ENCODE data around the gene CHI3L1.

The CHI3L1 gene

GRCh38 chr1:203146537-203146936, 40.0 kb downstream of the CHI3L1 start:
- H3K4me1 ChIP-seq (ENCODE audit: control insufficient read depth in 5 of 5, insufficient read depth in 5 of 5, low read length in 5 of 5), result peaks cover 0 to 54% (median 17%) of the 10 kb centered on the region in 5 donors
- H3K36me3 ChIP-seq (ENCODE audit: control insufficient read depth in 5 of 5, insufficient read depth in 5 of 5, low read length in 5 of 5), result no peaks in the 10 kb centered on the region
- H3K9ac ChIP-seq (ENCODE audit: low read length in 5 of 5), result peak overlapping the region in 1 of 5 donors; percentile 3
- no peaks in the 10 kb centered on the region for H3K9me3 ChIP-seq (ENCODE audit: control insufficient read depth in 5 of 5, low read length in 5 of 5)
- peaks cover 0 to 2% (median 0%) of the 10 kb centered on the region in 5 donors for H3K27me3 ChIP-seq (ENCODE audit: control insufficient read depth in 5 of 5, insufficient read depth in 4 of 5, low read length in 5 of 5)
- peak overlapping the region; percentile 6 for H3K27ac ChIP-seq (ENCODE audit: low read depth, low read length)
- H3K4me3 ChIP-seq (ENCODE audit: low read depth in 1 of 5, low read length in 5 of 5), result no peak overlapping the region

DNA sequence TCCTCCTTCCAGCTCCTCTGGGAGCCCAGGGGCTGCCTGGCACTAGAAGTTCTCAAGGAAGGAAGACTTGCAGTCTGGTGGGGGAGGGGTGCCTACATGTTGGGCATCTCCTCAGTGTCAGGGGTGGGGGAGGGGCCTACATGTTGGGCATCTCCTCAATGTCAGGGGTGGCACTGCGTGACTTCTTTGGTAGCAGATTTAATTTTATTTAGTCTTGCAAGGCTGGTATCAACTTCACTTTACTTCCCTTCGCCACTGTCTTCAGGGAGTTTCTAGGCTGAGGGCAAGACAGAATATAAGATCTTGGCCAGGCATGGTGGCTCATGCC, 40.5 kb downstream of the CHI3L1 start:
- H3K9me3 ChIP-seq (ENCODE audit: control insufficient read depth in 5 of 5, low read length in 5 of 5), result no peaks in the 10 kb centered on the region
- H3K27ac ChIP-seq (ENCODE audit: low read depth, low read length), result peak overlapping the region; percentile 6
- no peaks in the 10 kb centered on the region for H3K36me3 ChIP-seq (ENCODE audit: control insufficient read depth in 5 of 5, insufficient read depth in 5 of 5, low read length in 5 of 5)
- H3K27me3 ChIP-seq (ENCODE audit: control insufficient read depth in 5 of 5, insufficient read depth in 4 of 5, low read length in 5 of 5), result peaks cover 0 to 2% (median 0%) of the 10 kb centered on the region in 5 donors
- H3K4me3 ChIP-seq (ENCODE audit: low read depth in 1 of 5, low read length in 5 of 5), result no peak overlapping the region
- H3K9ac ChIP-seq (ENCODE audit: low read length in 5 of 5), result no peak overlapping the region
- peaks cover 0 to 58% (median 17%) of the 10 kb centered on the region in 5 donors for H3K4me1 ChIP-seq (ENCODE audit: control insufficient read depth in 5 of 5, insufficient read depth in 5 of 5, low read length in 5 of 5)

DNA sequence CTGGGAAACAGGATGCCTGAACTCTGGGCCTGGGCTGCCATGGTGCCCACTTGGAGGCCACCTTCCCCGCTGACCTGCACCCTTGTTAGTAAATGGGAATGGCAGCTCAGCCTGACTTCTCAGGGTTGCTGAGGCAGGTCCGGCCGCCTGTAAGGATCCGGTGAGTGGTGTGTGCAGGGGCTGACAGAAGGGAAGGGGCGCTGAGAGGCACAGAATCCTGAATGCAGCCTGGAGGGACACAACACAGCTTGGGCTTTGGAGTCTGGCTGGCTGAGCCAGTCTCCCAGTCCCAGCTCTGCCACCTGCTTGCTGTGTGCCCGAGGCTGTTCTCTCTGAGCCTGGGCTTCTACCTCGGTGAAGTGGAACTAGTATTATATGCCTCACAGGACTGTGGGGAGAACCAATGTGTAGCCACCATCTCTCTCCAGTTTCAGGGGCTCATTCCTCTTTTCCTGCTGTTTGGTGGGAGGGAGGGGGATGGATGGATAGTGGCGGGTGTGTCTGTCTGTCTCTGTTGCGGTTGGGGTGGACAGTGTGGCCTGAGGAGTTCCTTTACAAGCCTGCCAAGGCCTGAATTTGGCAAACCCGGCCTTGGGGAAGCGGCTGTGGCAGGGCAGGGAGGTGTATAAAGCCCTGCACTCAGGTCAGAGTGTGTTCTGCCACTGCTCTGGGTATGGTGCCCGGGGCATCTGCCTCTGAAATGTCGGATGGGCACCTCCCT, 41.0 kb downstream of the CHI3L1 start:
- Histone ChIP-seq H3K9me3 (ENCODE audit: control insufficient read depth in 5 of 5, low read length in 5 of 5) (no peaks in the 10 kb centered on the region), H3K27ac (ENCODE audit: low read depth, low read length) (peak overlapping the region; percentile 10), H3K4me3 (ENCODE audit: low read depth in 1 of 5, low read length in 5 of 5) (no peak overlapping the region), H3K27me3 (ENCODE audit: control insufficient read depth in 5 of 5, insufficient read depth in 4 of 5, low read length in 5 of 5) (peaks cover 0 to 2% (median 0%) of the 10 kb centered on the region in 5 donors), H3K36me3 (ENCODE audit: control insufficient read depth in 5 of 5, insufficient read depth in 5 of 5, low read length in 5 of 5) (no peaks in the 10 kb centered on the region), H3K4me1 (ENCODE audit: control insufficient read depth in 5 of 5, insufficient read depth in 5 of 5, low read length in 5 of 5) (peaks cover 0 to 63% (median 19%) of the 10 kb centered on the region in 5 donors), H3K9ac (ENCODE audit: low read length in 5 of 5) (no peak overlapping the region)

- peaks cover 0 to 66% (median 19%) of the 10 kb centered on the region in 5 donors for H3K4me1 ChIP-seq (ENCODE audit: control insufficient read depth in 5 of 5, insufficient read depth in 5 of 5, low read length in 5 of 5)
- no peaks in the 10 kb centered on the region for H3K36me3 ChIP-seq (ENCODE audit: control insufficient read depth in 5 of 5, insufficient read depth in 5 of 5, low read length in 5 of 5)
- peaks cover 0 to 2% (median 0%) of the 10 kb centered on the region in 5 donors for H3K27me3 ChIP-seq (ENCODE audit: control insufficient read depth in 5 of 5, insufficient read depth in 4 of 5, low read length in 5 of 5)
- H3K9me3 ChIP-seq (ENCODE audit: control insufficient read depth in 5 of 5, low read length in 5 of 5), result no peaks in the 10 kb centered on the region
- H3K4me3 ChIP-seq (ENCODE audit: low read depth in 1 of 5, low read length in 5 of 5), result no peak overlapping the region
- no peak overlapping the region for H3K9ac ChIP-seq (ENCODE audit: low read length in 5 of 5)
- H3K27ac ChIP-seq (ENCODE audit: low read depth, low read length), result peak overlapping the region; percentile 10
These were observed 41.8 kb downstream of the CHI3L1 start for GRCh38 chr1:203144661-203145060.

- Histone ChIP-seq H3K4me3 (ENCODE audit: low read depth in 1 of 5, low read length in 5 of 5) (no peak overlapping the region), H3K27ac (ENCODE audit: low read depth, low read length) (peak overlapping the region; percentile 46), H3K9me3 (ENCODE audit: control insufficient read depth in 5 of 5, low read length in 5 of 5) (no peaks in the 10 kb centered on the region), H3K4me1 (ENCODE audit: control insufficient read depth in 5 of 5, insufficient read depth in 5 of 5, low read length in 5 of 5) (peaks cover 0 to 58% (median 12%) of the 10 kb centered on the region in 5 donors), H3K27me3 (ENCODE audit: control insufficient read depth in 5 of 5, insufficient read depth in 4 of 5, low read length in 5 of 5) (peaks cover 0 to 2% (median 0%) of the 10 kb centered on the region in 5 donors), H3K36me3 (ENCODE audit: control insufficient read depth in 5 of 5, insufficient read depth in 5 of 5, low read length in 5 of 5) (no peaks in the 10 kb centered on the region), H3K9ac (ENCODE audit: low read length in 5 of 5) (no peak overlapping the region)
These were observed 42.9 kb downstream of the CHI3L1 start for GRCh38 chr1:203143641-203144040.

GRCh38 chr1:203142684-203143408, 43.7 kb downstream of the CHI3L1 start:
- H3K9ac ChIP-seq (ENCODE audit: low read length in 5 of 5), result no peak overlapping the region
- peak overlapping the region; percentile 46 for H3K27ac ChIP-seq (ENCODE audit: low read depth, low read length)
- H3K4me3 ChIP-seq (ENCODE audit: low read depth in 1 of 5, low read length in 5 of 5), result no peak overlapping the region
- no peaks in the 10 kb centered on the region for H3K36me3 ChIP-seq (ENCODE audit: control insufficient read depth in 5 of 5, insufficient read depth in 5 of 5, low read length in 5 of 5)
- H3K4me1 ChIP-seq (ENCODE audit: control insufficient read depth in 5 of 5, insufficient read depth in 5 of 5, low read length in 5 of 5), result peaks cover 0 to 51% (median 10%) of the 10 kb centered on the region in 5 donors
- H3K27me3 ChIP-seq (ENCODE audit: control insufficient read depth in 5 of 5, insufficient read depth in 4 of 5, low read length in 5 of 5), result peaks cover 0 to 2% (median 0%) of the 10 kb centered on the region in 5 donors
- no peaks in the 10 kb centered on the region for H3K9me3 ChIP-seq (ENCODE audit: control insufficient read depth in 5 of 5, low read length in 5 of 5)

DNA sequence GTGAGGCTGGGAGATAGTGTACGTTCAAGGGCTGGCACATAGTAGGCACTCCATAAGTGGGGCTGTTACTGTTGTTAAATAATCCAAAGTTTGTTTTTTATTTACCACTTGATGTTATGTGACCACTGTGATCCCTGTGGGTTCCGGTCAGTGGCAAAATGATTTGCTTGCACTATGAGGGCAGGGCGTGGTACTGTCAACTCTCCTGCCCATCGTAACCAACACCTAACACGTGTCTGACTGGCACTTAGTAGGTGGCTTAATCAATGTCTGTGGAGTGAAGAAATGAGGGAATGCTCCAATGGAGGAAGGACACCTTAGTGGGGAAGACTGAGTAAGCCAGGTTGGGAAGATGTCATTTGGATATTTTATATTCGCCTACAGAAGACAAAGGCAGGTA, 44.4 kb downstream of the CHI3L1 start:
- H3K36me3 ChIP-seq (ENCODE audit: control insufficient read depth in 5 of 5, insufficient read depth in 5 of 5, low read length in 5 of 5), result no peaks in the 10 kb centered on the region
- no peak overlapping the region for H3K27ac ChIP-seq (ENCODE audit: low read depth, low read length)
- peaks cover 0 to 2% (median 0%) of the 10 kb centered on the region in 5 donors for H3K27me3 ChIP-seq (ENCODE audit: control insufficient read depth in 5 of 5, insufficient read depth in 4 of 5, low read length in 5 of 5)
- H3K9me3 ChIP-seq (ENCODE audit: control insufficient read depth in 5 of 5, low read length in 5 of 5), result no peaks in the 10 kb centered on the region
- H3K9ac ChIP-seq (ENCODE audit: low read length in 5 of 5), result no peak overlapping the region
- no peak overlapping the region for H3K4me3 ChIP-seq (ENCODE audit: low read depth in 1 of 5, low read length in 5 of 5)
- peaks cover 0 to 51% (median 10%) of the 10 kb centered on the region in 5 donors for H3K4me1 ChIP-seq (ENCODE audit: control insufficient read depth in 5 of 5, insufficient read depth in 5 of 5, low read length in 5 of 5)

GRCh38 chr1:203140743-203141520, 45.6 kb downstream of the CHI3L1 start:
- H3K9ac ChIP-seq (ENCODE audit: low read length in 5 of 5), result no peak overlapping the region
- H3K27ac ChIP-seq (ENCODE audit: low read depth, low read length), result no peak overlapping the region
- H3K9me3 ChIP-seq (ENCODE audit: control insufficient read depth in 5 of 5, low read length in 5 of 5), result no peaks in the 10 kb centered on the region
- H3K4me1 ChIP-seq (ENCODE audit: control insufficient read depth in 5 of 5, insufficient read depth in 5 of 5, low read length in 5 of 5), result peaks cover 0 to 43% (median 14%) of the 10 kb centered on the region in 5 donors
- peaks cover 0 to 2% (median 0%) of the 10 kb centered on the region in 5 donors for H3K27me3 ChIP-seq (ENCODE audit: control insufficient read depth in 5 of 5, insufficient read depth in 4 of 5, low read length in 5 of 5)
- no peaks in the 10 kb centered on the region for H3K36me3 ChIP-seq (ENCODE audit: control insufficient read depth in 5 of 5, insufficient read depth in 5 of 5, low read length in 5 of 5)
- H3K4me3 ChIP-seq (ENCODE audit: low read depth in 1 of 5, low read length in 5 of 5), result no peak overlapping the region

GRCh38 chr1:203139976-203140475, 46.5 kb downstream of the CHI3L1 start:
- peaks cover 0 to 43% (median 15%) of the 10 kb centered on the region in 5 donors for H3K4me1 ChIP-seq (ENCODE audit: control insufficient read depth in 5 of 5, insufficient read depth in 5 of 5, low read length in 5 of 5)
- H3K27me3 ChIP-seq (ENCODE audit: control insufficient read depth in 5 of 5, insufficient read depth in 4 of 5, low read length in 5 of 5), result peaks cover 0 to 2% (median 0%) of the 10 kb centered on the region in 5 donors
- no peak overlapping the region for H3K9ac ChIP-seq (ENCODE audit: low read length in 5 of 5)
- no peak overlapping the region for H3K4me3 ChIP-seq (ENCODE audit: low read depth in 1 of 5, low read length in 5 of 5)
- H3K36me3 ChIP-seq (ENCODE audit: control insufficient read depth in 5 of 5, insufficient read depth in 5 of 5, low read length in 5 of 5), result no peaks in the 10 kb centered on the region
- no peaks in the 10 kb centered on the region for H3K9me3 ChIP-seq (ENCODE audit: control insufficient read depth in 5 of 5, low read length in 5 of 5)
- H3K27ac ChIP-seq (ENCODE audit: low read depth, low read length), result no peak overlapping the region

Measured in subcutaneous abdominal adipose tissue (tissue), 5 donors.